Measurements from ENCODE around the gene CNPPD1. TPM values are rescaled to one million over a fixed set of nuclear protein-coding genes. Genes with fewer than 3 reads are reported as not detected.

The CNPPD1 gene
- 38.2 and 44.0 TPM in 2 replicates for total RNA-seq (2014; rRNA removed)
- percentile 69 among the genes with signal in this experiment for Bru-seq, nascent RNA
- BruChase-seq, experiment 1, labeled RNA remaining after a 6-hour chase = percentile 85 among the genes with signal in this experiment
- percentile 85 among the genes with signal in this experiment for BruChase-seq, experiment 2, labeled RNA remaining after a 2-hour chase
- long read RNA-seq, transcript CNPPD1-201 (8 exons, 2,060 nt) = major isoform, 101 of 146 reads
- long read RNA-seq, partial matches to known transcripts = 11 of 146 reads
- long read RNA-seq, other reads (novel, unspliced or antisense) = 30 of 146 reads

DNA sequence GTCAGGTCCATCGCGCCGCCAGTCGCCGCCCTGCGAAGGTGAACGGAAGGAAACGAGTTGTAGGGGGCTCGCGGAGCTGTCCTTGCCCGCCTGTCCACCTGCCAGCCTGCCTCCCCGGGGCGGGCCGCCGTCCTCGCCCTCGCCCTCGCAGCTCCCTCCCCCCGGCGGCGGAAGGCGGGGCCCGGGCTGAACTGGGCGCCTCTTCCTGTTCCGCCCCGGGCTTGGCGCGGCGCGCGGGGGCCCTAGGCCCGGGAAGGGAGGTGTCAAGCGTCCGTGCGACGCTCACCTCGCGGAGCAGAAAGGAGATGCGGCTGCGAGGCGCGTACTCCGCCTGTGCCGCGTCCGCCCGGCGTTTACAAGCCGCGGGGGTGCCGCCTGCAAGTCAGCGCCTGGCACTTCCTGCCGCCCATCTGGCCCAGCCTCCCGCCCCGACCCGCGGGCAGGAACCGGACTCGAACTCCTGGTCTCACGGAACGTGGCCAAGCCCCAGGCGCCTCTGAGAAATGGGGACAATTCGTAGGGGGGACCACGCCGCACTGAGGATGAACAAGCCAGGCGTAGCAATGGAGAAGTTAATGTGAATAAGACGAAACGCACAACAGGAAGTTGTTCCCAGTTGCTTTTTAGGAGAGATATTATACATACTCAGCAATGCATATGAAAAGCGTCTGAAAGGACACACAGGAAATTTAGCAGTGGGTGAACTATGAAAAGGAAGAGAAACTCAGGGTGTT is at the start of gene CNPPD1:
TSS of gene CNPPD1 (minus strand) at position 108 of the 734 bp plus-strand sequence. CDS start at position 11, 97 bp downstream.
- Histone ChIP-seq H3K9me2 (replicated peaks; ENCODE audit: low read length) (no peaks in the 10 kb centered on the region), H3F3A (ENCODE audit: low read length, unreplicated experiment) (peaks cover 5% of the 10 kb centered on the region), H3K27me3 (ENCODE audit: low read length) (no peaks in the 10 kb centered on the region), H3K36me3 (ENCODE audit: low read depth, low read length) (peaks cover 26% of the 10 kb centered on the region; the same call in 1 of the 2 replicates), H4K20me1 (ENCODE audit: low read length) (peaks cover 4% of the 10 kb centered on the region; the same call in 1 of the 2 replicates), H3K27ac (ENCODE audit: low read length) (peak within 1 kb of the TSS; percentile 94), H3K9ac (ENCODE audit: low read length) (peak within 1 kb of the TSS; percentile 87), H3K4me3 (ENCODE audit: low read length) (peak within 1 kb of the TSS; percentile 83), H3K4me2 (ENCODE audit: low read length) (peak within 1 kb of the TSS; percentile 98), H3K9me3 (ENCODE audit: low read length) (no peaks in the 10 kb centered on the region), H2AFZ (ENCODE audit: low read length) (peak within 1 kb of the TSS; percentile 93), H3K4me1 (ENCODE audit: insufficient read depth, low read length) (peaks cover 24% of the 10 kb centered on the region), H3K79me2 (ENCODE audit: low read length) (peaks cover 50% of the 10 kb centered on the region)
- CTCF ChIA-PET = interaction anchor here (0.9 kb wide), 3 partner anchors 41 to 98 kb away, joined by 3 to 5 read pairs (median 4); no protein-coding TSS in a partner anchor
- ATAC-seq = peak; percentile 66
- TF ChIP-seq, protein P1, sequence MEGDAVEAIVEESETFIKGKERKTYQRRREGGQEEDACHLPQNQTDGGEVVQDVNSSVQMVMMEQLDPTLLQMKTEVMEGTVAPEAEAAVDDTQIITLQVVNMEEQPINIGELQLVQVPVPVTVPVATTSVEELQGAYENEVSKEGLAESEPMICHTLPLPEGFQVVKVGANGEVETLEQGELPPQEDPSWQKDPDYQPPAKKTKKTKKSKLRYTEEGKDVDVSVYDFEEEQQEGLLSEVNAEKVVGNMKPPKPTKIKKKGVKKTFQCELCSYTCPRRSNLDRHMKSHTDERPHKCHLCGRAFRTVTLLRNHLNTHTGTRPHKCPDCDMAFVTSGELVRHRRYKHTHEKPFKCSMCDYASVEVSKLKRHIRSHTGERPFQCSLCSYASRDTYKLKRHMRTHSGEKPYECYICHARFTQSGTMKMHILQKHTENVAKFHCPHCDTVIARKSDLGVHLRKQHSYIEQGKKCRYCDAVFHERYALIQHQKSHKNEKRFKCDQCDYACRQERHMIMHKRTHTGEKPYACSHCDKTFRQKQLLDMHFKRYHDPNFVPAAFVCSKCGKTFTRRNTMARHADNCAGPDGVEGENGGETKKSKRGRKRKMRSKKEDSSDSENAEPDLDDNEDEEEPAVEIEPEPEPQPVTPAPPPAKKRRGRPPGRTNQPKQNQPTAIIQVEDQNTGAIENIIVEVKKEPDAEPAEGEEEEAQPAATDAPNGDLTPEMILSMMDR (conservative IDR thresholded peaks at IDR 0.05; ENCODE audit: low read depth, low read length) = no peak
- no peak for TF ChIP-seq EZH2 (IDR thresholded peaks at IDR 0.05; ENCODE audit: low read length, unreplicated experiment)
- no peak for TF ChIP-seq EZH2phosphoT487 (IDR thresholded peaks at IDR 0.05; ENCODE audit: borderline replicate concordance, low read length)
- BruUV-seq (replicated peaks) = TSS peak; percentile 18
- intact Hi-C loops (cut with micrococcal nuclease) = loop anchor here (1.0 to 5.0 kb wide), 3 partner anchors 17 to 120 kb away; partner anchors contain the start of genes NHEJ1 and ZFAND2B
- peak; percentile 83 for DNase-seq
- POLR2A ChIA-PET (ENCODE audit: unreplicated experiment) = interaction anchor here (0.6 kb wide), 2 partner anchors 41 to 116 kb away, joined by 3 to 4 read pairs; no protein-coding TSS in a partner anchor

GRCh38 chr2:219225350-219225749 is 48.6 kb upstream of the CNPPD1 start:
- no peaks in the 10 kb centered on the region for H3F3A ChIP-seq (ENCODE audit: low read length, unreplicated experiment)
- BruUV-seq (replicated peaks) = no TSS peak
- ATAC-seq = no peak
- no peak for DNase-seq
- no peak overlapping the region for H3K27ac ChIP-seq (ENCODE audit: low read length)
- no peak overlapping the region for H3K4me3 ChIP-seq (ENCODE audit: low read length)
- H3K9me3 ChIP-seq (ENCODE audit: low read length) = no peaks in the 10 kb centered on the region
- no peaks in the 10 kb centered on the region for H4K20me1 ChIP-seq (ENCODE audit: low read length)
- H3K36me3 ChIP-seq (ENCODE audit: low read depth, low read length) = peaks cover 14% of the 10 kb centered on the region
- CTCF ChIA-PET = no interaction called here
- no peak overlapping the region for H2AFZ ChIP-seq (ENCODE audit: low read length)
- no peak overlapping the region for H3K4me2 ChIP-seq (ENCODE audit: low read length)
- POLR2A ChIA-PET (ENCODE audit: unreplicated experiment) = no interaction called here
- intact Hi-C loops (cut with micrococcal nuclease) = no loop called here
- H3K27me3 ChIP-seq (ENCODE audit: low read length) = no peaks in the 10 kb centered on the region
- TF ChIP-seq EZH2 (IDR thresholded peaks at IDR 0.05; ENCODE audit: low read length, unreplicated experiment) (no peak), EZH2phosphoT487 (IDR thresholded peaks at IDR 0.05; ENCODE audit: borderline replicate concordance, low read length) (no peak)
- TF ChIP-seq, protein P1 (conservative IDR thresholded peaks at IDR 0.05; ENCODE audit: low read depth, low read length) = no peak
- no peak overlapping the region for H3K9ac ChIP-seq (ENCODE audit: low read length)
- no peaks in the 10 kb centered on the region for H3K9me2 ChIP-seq (replicated peaks; ENCODE audit: low read length)
- H3K79me2 ChIP-seq (ENCODE audit: low read length) = peaks cover 26% of the 10 kb centered on the region
- peaks cover 12% of the 10 kb centered on the region for H3K4me1 ChIP-seq (ENCODE audit: insufficient read depth, low read length)
